Erythroblast (primary cell): ENCODE data around the gene KIF9.
"Not testable (repeated sequence)": the region's sequence is repeated elsewhere in the genome, so short reads cannot be mapped to it uniquely, and the experiment has no call there.

Source experiments
- DNase-seq, 2 experiments: peaks; one replicate each; lab custom pipeline; 2025; lab: John Stamatoyannopoulos, UW
- GATA1 ChIP-seq: IDR thresholded peaks from 2 replicates; pipeline ENCODE4 v1.6.1; 2011; ENCODE audit warnings: low read depth, mild to moderate bottlenecking, control low read depth, low read length, moderate library complexity
- POLR2A ChIP-seq: IDR thresholded peaks from 2 replicates; pipeline ENCODE4 v1.6.1; 2011; ENCODE audit warnings: mild to moderate bottlenecking, low read length

The KIF9 gene

DNA sequence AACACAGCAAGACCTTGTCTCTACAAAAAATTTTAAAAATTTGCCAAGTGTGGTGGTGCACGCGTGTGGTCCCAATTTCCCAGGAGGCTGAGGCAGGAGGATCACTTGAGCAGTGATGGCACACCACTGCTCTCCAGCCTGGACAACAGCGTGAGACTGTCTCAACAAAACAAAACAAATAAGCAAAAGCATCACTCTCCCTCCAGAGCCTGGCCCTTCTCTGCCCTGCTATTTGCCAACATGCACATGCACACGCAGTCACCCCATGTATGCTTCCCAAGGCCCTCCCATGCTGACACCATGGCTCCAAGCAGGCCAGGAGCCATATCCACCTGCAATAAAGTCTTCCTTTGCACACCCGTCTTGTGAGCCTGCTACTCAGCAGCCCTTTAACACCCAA, 2.1 kb downstream of the KIF9 start:
- DNase-seq, result no peak
- TF ChIP-seq GATA1, result no peak
- no peak for TF ChIP-seq POLR2A

DNA sequence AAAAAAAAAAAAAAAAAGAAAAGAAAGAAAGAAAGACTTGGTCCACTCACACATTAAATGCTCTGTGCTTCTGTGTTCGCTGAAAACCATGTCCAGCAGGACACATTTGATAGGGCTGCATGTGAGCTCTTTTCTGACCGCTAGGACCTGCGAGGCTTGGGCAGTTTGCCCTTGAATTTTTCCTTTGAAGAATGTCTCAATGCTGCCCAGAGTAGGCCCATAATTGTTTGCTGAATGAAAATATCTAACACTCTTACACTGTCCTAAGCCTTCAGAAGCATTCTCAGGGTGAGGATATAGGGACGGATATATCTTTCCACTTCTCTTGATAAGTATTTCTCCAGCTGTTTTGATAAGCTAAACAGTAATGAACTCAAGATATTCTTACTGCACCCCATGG, 6.0 kb downstream of the KIF9 start:
- DNase-seq, result no peak
- TF ChIP-seq POLR2A, result no peak
- TF ChIP-seq GATA1, result no peak

DNA sequence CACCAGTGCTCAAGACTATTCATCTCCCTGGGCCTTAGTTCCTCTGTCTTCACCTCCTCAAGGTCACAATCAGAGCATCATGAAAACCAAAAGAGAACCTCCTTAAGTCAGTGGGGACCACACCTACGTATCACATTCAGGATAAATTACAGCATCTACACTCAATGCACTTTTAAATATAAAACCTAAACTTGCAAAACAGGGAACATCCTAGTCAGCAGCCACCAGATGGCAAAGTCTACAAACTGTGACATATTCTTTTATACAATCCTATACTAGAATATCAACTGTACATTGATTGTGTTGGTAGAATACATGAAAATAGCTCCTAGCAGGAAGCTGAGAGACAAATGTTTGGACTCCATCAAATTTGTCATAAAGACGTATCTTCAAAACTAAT, 7.9 kb downstream of the KIF9 start:
- TF ChIP-seq POLR2A, result no peak
- TF ChIP-seq GATA1, result no peak

DNA sequence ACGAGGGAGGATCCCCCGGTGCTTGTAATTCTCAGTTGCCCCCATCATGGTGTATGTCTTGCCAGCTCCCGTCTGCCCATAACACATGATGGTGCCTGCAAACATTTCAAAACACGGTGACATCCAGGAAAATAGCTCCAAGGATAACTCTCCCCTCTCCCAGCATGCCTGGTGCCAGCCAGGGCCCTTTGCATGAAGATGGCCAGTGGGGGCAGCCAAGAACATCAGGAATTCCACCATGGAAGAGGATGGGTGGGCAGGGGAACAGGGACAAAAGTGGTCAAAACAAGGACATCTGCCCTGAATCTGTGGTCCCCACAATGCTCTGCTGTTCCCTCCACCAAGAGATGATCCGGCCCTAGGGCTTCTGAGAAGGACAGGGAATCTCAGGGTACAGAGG, 9.0 kb downstream of the KIF9 start:
- TF ChIP-seq POLR2A, result no peak
- TF ChIP-seq GATA1, result no peak
- DNase-seq, result no peak

More for the DNA sequence above, 7.9 kb downstream of the KIF9 start:
- no peak for DNase-seq

DNA sequence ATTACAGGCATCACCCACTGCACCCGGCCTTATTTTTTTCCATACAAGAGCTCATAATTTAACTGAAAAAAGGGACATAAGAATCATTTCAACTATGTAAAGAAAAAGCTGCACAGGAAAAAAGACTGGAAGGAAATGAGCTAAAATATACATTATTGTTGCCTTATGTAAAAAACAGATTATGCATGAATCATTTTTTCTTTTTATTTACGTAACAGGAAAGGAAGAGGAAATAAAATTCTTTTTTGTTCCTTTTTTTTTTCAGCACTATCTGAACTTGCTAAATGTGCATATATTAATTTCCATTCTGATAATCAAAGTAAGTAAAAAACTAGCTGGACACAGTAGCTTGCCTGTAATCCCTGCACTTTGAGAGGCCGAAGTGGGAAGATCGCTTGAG, 12.1 kb downstream of the KIF9 start:
- TF ChIP-seq GATA1 (no peak), POLR2A (no peak)
- DNase-seq, result no peak

DNA sequence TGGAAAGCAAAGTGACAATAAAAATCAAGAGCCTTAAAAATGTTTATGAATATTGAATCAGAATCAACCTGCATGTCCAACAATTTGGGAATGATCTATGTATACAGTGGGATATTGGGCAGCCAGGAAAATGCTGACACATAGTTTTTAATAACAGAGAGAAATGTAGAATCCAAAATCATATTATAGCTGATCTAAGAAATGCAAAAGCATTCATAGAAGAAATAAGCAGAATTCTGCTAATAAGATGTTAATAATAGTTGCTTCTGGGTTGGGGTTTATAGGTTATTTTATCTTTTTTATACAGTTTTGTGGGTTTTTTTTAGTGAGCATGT, 15.1 kb downstream of the KIF9 start:
- no peak for DNase-seq
- TF ChIP-seq POLR2A (no peak), GATA1 (no peak)

DNA sequence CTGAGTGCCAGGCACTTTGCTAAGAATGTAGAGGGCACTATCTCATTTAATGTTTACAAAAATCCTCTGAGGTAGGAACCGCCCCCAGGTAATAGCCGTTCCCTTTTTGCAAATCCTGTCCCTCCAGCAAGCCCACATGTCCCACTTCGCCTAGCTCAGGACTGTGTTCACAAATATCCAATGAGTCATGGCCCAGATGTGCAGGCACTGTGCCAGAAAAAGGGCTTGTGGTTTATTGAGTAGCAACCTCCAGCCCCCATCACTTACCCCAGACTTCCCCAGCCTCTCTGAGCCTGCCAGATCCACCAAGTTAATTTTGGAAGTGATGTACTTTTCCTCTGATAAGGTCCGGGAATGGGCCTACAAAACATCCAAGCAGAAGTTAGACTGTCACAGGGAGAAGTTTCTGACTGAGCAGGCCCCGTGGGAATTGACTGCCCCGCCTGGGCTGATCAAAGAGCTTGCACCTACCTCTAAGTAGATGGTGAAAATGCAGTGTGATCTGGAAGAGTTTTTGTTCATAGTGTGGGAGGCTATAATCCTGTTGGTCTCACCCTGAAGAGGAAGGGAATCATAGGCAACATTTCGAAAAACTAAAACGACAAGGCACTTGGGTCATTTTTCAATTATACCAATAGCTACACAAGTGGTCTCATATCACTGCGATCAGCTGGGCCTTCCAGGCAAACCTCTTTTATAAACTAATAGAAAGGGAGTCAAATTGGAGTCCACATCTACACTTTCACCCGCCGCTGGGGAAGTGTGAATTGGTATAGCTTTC, 15.7 kb downstream of the KIF9 start:
- no peak for TF ChIP-seq GATA1
- TF ChIP-seq POLR2A, result no peak
- peak; percentile 76 to 77 for DNase-seq

DNA sequence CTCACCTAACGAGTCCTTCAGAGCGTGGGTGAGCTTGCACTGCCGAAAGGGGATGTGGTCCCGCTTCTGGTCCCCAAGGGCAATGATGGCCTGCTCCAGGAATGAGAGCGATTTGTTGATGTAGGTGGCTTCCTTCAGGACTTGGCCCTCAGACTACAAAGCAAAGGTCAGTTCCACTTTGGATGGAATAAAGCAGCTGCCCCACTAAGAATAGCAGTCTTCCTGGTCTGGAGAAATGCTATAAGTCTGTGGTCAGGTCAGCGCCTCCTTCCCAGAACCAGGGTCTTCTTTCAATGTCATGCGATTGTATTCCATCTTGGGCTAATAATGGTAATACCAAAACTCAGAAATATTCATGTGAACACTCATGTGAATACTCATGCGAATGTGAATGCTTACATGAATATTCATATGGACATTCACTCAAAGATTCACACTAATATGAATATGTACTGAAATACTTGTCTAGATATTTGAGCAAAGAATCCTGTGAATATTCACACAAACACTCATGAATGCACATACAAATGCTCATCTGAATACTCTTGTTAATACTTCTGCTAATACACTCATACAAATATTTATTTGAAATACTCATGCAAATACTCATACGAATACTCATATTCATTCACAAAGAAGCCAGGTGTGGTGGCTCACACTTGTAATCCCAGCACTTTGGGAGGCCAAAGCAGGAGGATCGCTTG, 16.7 kb downstream of the KIF9 start:
- no peak for TF ChIP-seq GATA1
- no peak for TF ChIP-seq POLR2A

DNA sequence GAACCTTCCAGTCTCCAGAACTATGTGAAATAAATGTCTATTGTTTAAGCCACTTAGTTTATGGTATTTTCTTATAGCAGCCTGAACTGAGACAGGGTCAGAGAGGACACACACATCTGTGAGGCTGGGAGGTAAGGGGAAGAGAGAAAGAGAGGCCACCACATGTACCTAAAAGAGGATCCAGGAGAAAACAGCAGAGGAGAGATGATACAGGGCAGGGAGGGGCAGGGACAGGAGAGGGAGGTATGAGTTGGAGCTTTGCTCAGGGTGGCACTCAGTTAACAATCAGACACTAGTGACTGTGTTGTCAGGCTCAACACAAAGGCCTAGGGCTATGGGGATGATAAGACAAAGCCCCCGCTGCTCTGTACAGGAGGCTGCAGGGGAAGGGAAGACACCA, 17.6 kb downstream of the KIF9 start:
- TF ChIP-seq POLR2A (no peak), GATA1 (no peak)
- DNase-seq, result no peak

More for the DNA sequence above, 16.7 kb downstream of the KIF9 start:
- no peak for DNase-seq

DNA sequence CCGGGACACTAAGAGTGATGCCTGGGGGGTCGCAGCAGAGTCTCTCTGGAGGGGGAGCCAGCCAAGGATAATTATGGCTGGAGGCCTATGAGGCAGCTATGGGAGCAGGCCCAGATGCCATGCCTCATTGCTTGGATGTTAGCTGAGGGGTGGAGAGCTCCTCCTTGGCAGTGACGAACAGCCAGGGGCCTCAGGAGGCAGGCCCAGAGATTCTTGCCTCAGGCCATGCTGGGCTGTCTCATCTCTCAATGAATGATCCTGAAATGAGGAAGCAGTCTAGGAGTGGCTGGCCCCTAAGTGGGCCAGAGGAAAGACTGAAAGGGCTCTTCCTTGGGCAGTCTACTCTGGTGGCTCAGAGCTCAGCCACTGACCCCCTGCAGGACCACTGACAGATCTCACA, 21.3 kb downstream of the KIF9 start:
- TF ChIP-seq POLR2A (no peak), GATA1 (no peak)
- no peak for DNase-seq

DNA sequence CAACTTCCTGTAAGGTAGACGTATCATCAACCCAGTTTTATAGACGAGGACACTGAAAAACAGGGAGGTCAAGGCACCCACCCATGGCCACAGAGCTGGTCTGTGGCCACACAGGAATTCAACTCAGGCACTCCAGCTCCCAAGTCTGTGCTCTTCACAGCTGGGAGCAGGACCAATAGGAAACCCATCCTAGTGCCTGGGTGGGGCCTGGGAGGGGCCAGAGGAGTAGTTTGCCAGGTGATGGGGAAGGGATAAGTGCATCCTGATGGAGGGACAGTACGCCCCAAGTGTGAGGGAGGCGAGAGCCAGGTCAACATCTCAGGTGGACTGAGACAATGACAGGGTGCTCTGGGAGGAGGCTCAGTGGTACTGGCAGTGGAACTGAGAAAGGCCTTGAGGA, 22.0 kb downstream of the KIF9 start:
- TF ChIP-seq POLR2A (no peak), GATA1 (no peak)
- DNase-seq, result no peak

DNA sequence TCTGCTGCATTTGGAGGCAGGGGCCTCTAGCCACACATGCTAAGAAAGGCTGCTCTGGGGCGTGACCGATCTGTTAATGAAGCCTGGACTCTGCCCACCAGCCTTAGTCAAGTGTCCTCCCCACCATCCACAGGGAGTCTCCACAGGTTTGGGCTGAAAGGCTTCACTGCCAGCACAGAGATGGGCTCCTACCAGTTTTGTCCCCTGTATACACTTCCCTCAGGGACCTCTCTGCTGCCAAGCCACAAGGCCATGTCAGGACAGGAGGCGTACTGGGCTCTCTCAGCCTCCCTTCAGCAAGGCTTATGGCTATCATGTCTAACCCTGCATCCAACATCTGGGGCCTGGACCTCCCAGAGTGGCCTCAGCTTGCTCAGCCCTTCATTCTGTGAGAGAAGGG, 23.5 kb downstream of the KIF9 start:
- no peak for TF ChIP-seq POLR2A
- no peak for TF ChIP-seq GATA1
- no peak for DNase-seq

DNA sequence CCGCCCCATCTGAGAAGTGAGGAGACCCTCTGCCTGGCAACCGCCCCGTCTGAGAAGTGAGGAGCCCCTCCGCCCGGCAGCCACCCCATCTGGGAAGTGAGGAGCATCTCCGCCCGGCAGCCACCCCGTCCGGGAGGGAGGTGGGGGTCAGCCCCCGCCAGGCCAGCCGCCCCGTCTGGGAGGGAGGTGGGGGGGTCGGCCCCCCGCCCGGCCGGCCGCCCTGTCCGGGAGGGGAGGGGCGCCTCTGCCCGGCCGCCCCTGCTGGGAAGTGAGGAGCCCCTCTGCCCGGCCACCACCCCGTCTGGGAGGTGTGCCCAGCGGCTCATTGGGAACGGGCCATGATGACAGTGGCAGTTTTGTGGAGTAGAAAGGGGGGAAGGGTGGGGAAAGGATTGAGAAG, 26.3 kb downstream of the KIF9 start:
- not testable (repeated sequence) for DNase-seq

DNA sequence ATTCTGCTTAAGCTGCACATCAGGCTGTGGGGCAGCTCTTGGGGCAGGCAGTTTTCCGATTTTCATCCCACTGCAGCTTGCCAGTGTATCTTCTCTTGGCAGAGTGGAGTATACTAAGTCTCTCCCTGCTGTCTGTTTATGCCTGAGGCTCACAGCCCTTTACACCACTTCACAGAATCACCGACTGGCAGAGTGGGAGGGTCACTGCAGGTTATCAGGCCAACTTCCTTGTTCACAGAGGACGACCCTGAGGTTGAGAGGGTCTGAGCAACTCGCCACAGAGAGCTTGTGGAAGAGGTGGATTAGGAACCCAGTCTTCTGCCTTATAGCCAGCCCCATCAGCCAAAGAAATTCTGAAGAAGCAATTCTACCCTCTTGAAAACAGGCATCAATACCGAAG, 30.9 kb downstream of the KIF9 start:
- no peak for DNase-seq
- TF ChIP-seq GATA1, result no peak

DNA sequence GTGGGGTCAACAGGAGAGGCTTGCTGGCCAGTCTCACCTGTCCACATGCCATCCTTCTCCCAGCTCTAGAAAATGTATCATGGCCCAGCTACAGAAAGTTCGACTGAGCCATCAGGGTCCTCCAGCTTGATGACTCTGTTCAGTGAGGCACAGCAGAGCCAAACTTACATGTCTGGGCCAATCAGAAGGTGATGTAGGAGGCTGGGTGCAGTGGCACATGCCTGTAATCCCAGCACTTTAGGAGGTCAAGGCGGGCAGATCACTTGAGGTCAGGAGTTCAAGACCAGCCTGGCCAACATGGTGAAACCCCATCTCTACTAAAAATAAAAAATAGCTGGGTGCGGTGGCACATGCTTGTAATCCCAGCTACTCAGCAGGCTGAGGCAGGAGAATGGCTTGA, 31.5 kb downstream of the KIF9 start:
- not testable (repeated sequence) for DNase-seq
